Endothelial cell (in vitro differentiated cells): ENCODE measurements around the gene FBXW12. TPM values are rescaled to one million over a fixed set of nuclear protein-coding genes. Genes with fewer than 3 reads are reported as not detected.

Experiments
- DNase-seq: peaks from one replicate; pipeline ENCODE4 v3.0.0; 2021; ENCODE audit warnings: low spot score
- H3K27ac Mint-ChIP-seq: one replicate; pipeline ENCODE4 v1.8.0; 2021; ENCODE audit warnings: mixed read lengths, inconsistent platforms; ENCODE audit not compliant: unreplicated experiment
- H3K27me3 Mint-ChIP-seq: one replicate; pipeline ENCODE4 v1.8.0; 2021; ENCODE audit warnings: mild to moderate bottlenecking, moderate library complexity, mixed read lengths, inconsistent platforms; ENCODE audit not compliant: unreplicated experiment
- H3K36me3 Mint-ChIP-seq: one replicate; pipeline ENCODE4 v1.8.0; 2021; ENCODE audit warnings: mild to moderate bottlenecking, low read depth, mixed read lengths, inconsistent platforms; ENCODE audit not compliant: unreplicated experiment
- H3K4me1 Mint-ChIP-seq: one replicate; pipeline ENCODE4 v1.8.0; 2021; ENCODE audit warnings: mild to moderate bottlenecking, mixed read lengths, inconsistent platforms; ENCODE audit not compliant: unreplicated experiment
- H3K4me3 Mint-ChIP-seq: one replicate; pipeline ENCODE4 v1.8.0; 2021; ENCODE audit warnings: mild to moderate bottlenecking, mixed read lengths, inconsistent platforms; ENCODE audit not compliant: unreplicated experiment
- H3K9me3 Mint-ChIP-seq: one replicate; pipeline ENCODE4 v1.8.0; 2021; ENCODE audit warnings: mixed read lengths, inconsistent platforms; ENCODE audit not compliant: unreplicated experiment
- total RNA-seq: library from RNA; stranded (reverse); fragmentation: NEBNext Ultra II Directional; extraction: Animal tissue kit (Norgen Biotek cat#: 25700); gene quantifications from one replicate; pipeline ENCODE4 v1.2.1, GENCODE V29; 2021; ENCODE audit not compliant: unreplicated experiment
- TF ChIP-seq, protein P1 (sequence below): fragments of 200-600 bp; sonication (generic); IDR thresholded peaks from one replicate; pipeline ENCODE4 v1.5.0; 2021; ENCODE audit warnings: antibody characterized with exemption; ENCODE audit not compliant: unreplicated experiment

Gene FBXW12
- total RNA-seq, 1 donor from 2014 or later = not detected

GRCh38 chr3:48431224-48432029 lies 59.4 kb downstream of the FBXW12 start:
- Mint-ChIP-seq H3K4me1 (peaks cover 26% of the 10 kb centered on the region), H3K9me3 (no peaks in the 10 kb centered on the region), H3K36me3 (peaks cover 14% of the 10 kb centered on the region), H3K27ac (peak overlapping the region; percentile 61), H3K4me3 (peak overlapping the region; percentile 81), H3K27me3 (peaks cover 16% of the 10 kb centered on the region)
- no peak for DNase-seq
- TF ChIP-seq, protein P1, sequence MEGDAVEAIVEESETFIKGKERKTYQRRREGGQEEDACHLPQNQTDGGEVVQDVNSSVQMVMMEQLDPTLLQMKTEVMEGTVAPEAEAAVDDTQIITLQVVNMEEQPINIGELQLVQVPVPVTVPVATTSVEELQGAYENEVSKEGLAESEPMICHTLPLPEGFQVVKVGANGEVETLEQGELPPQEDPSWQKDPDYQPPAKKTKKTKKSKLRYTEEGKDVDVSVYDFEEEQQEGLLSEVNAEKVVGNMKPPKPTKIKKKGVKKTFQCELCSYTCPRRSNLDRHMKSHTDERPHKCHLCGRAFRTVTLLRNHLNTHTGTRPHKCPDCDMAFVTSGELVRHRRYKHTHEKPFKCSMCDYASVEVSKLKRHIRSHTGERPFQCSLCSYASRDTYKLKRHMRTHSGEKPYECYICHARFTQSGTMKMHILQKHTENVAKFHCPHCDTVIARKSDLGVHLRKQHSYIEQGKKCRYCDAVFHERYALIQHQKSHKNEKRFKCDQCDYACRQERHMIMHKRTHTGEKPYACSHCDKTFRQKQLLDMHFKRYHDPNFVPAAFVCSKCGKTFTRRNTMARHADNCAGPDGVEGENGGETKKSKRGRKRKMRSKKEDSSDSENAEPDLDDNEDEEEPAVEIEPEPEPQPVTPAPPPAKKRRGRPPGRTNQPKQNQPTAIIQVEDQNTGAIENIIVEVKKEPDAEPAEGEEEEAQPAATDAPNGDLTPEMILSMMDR = no peak

- H3K4me3 Mint-ChIP-seq = no peak overlapping the region
- H3K27ac Mint-ChIP-seq = no peak overlapping the region
- peak; percentile 30 for DNase-seq
- peaks cover 16% of the 10 kb centered on the region for H3K4me1 Mint-ChIP-seq
- peaks cover 11% of the 10 kb centered on the region for H3K27me3 Mint-ChIP-seq
- TF ChIP-seq, protein P1 = peak; percentile 12
- no peaks in the 10 kb centered on the region for H3K9me3 Mint-ChIP-seq
- peaks cover 10% of the 10 kb centered on the region for H3K36me3 Mint-ChIP-seq
Measured at GRCh38 chr3:48432411-48433371, 60.7 kb downstream of the FBXW12 start.

GRCh38 chr3:48433472-48434118 lies 61.6 kb downstream of the FBXW12 start:
- Mint-ChIP-seq H3K27ac (no peak overlapping the region), H3K4me3 (no peak overlapping the region), H3K27me3 (peaks cover 8% of the 10 kb centered on the region), H3K4me1 (peaks cover 9% of the 10 kb centered on the region), H3K36me3 (peaks cover 10% of the 10 kb centered on the region), H3K9me3 (no peaks in the 10 kb centered on the region)
- DNase-seq = no peak
- TF ChIP-seq, protein P1 = no peak

GRCh38 chr3:48434591-48435222 lies 62.7 kb downstream of the FBXW12 start:
- no peak for DNase-seq
- no peak overlapping the region for H3K4me3 Mint-ChIP-seq
- peaks cover 12% of the 10 kb centered on the region for H3K27me3 Mint-ChIP-seq
- H3K36me3 Mint-ChIP-seq = peaks cover 10% of the 10 kb centered on the region
- peaks cover 14% of the 10 kb centered on the region for H3K4me1 Mint-ChIP-seq
- TF ChIP-seq, protein P1 = no peak
- peak overlapping the region; percentile 19 for H3K27ac Mint-ChIP-seq
- H3K9me3 Mint-ChIP-seq = no peaks in the 10 kb centered on the region
